Measurements from ENCODE around the gene PDE6B. TPM values are rescaled to one million over a fixed set of nuclear protein-coding genes. Genes with fewer than 3 reads are reported as not detected.
"Not testable (repeated sequence)": the region's sequence is repeated elsewhere in the genome, so short reads cannot be mapped to it uniquely, and the experiment has no call there.

PDE6B gene
- polyA plus RNA-seq, 3 donors = 40.3 to 56.1 (median 46.4) TPM

GRCh38 chr4:668219-668618 is 42.8 kb downstream of the PDE6B start:
- not testable (repeated sequence) for DNase-seq

GRCh38 chr4:669806-670559 is 44.6 kb downstream of the PDE6B start:
- not testable (repeated sequence) for DNase-seq

GRCh38 chr4:671769-672168 is 46.4 kb downstream of the PDE6B start:
- no peak for DNase-seq

- DNase-seq = no peak
Observed at GRCh38 chr4:673349-674091, 48.1 kb downstream of the PDE6B start.

GRCh38 chr4:674172-675035 is 49.0 kb downstream of the PDE6B start, which contains the start of the genes ATP5ME and MYL5:
Gene ATP5ME (minus strand): TSS chr4:674276. CDS start chr4:674247, 29 bp downstream.
Gene MYL5 (plus strand): TSS chr4:674542. CDS start chr4:678027, 3,485 bp downstream.
- peak; percentile 95 for DNase-seq

- no peak for DNase-seq
Observed at GRCh38 chr4:675036-675882, 49.9 kb downstream of the PDE6B start.

- no peak for DNase-seq
Observed at GRCh38 chr4:675980-676870, 50.9 kb downstream of the PDE6B start.

GRCh38 chr4:676871-677235 is 51.5 kb downstream of the PDE6B start:
- no peak for DNase-seq

GRCh38 chr4:677431-678293 is 52.3 kb downstream of the PDE6B start:
- DNase-seq = no peak

- no peak for DNase-seq
Observed at GRCh38 chr4:678331-679103, 53.1 kb downstream of the PDE6B start.

- no peak for DNase-seq
Observed at GRCh38 chr4:679104-679481, 53.7 kb downstream of the PDE6B start.

- no peak for DNase-seq
Observed at GRCh38 chr4:679629-680028, 54.3 kb downstream of the PDE6B start.

- DNase-seq = no peak
Observed at GRCh38 chr4:680091-680490, 54.7 kb downstream of the PDE6B start.

- DNase-seq = no peak
Observed at GRCh38 chr4:680551-680927, 55.2 kb downstream of the PDE6B start.

GRCh38 chr4:680928-681645 is 55.7 kb downstream of the PDE6B start:
- DNase-seq = no peak

GRCh38 chr4:681736-682451 is 56.5 kb downstream of the PDE6B start:
- no peak for DNase-seq

All from renal pelvis (tissue), 4 donors.